Activated CD8-positive, alpha-beta T cell treated with anti-CD3 and anti-CD28 coated beads for 36 hours (primary cell): Measurements from ENCODE around the gene ARMH3. TPM values are rescaled to one million over a fixed set of nuclear protein-coding genes. Genes with fewer than 3 reads are reported as not detected.
A peak's percentile ranks its signal among the peaks of the same experiment; 100 is the strongest.

ENCODE experiments used
- ATAC-seq: fragments of 200-7000 bp; cut with Tn5 transposase; one replicate; pipeline ENCODE4 v1.10.0; 2021; ENCODE audit warnings: mild to moderate bottlenecking, moderate library complexity
- CTCF ChIA-PET: fragments of 350-600 bp; sonication (Branson Sonifier 250); formaldehyde crosslinking; loops from one replicate; lab custom pipeline; 2021; ENCODE audit warnings: antibody characterized with exemption; lab: Charles Lee
- POLR2A ChIA-PET: fragments of 350-600 bp; sonication (Branson Sonifier 250); formaldehyde crosslinking; loops from one replicate; lab custom pipeline; 2021; ENCODE audit warnings: antibody characterized with exemption; lab: Charles Lee
- DNase-seq: peaks from one replicate; pipeline ENCODE4 v3.0.0-alpha.2; 2020
- H3K27ac Mint-ChIP-seq: one replicate; pipeline ENCODE4 v1.8.0; 2021; ENCODE audit warnings: mild to moderate bottlenecking, mixed read lengths
- H3K27me3 Mint-ChIP-seq: one replicate; pipeline ENCODE4 v1.8.0; 2021; ENCODE audit warnings: mixed read lengths
- H3K36me3 Mint-ChIP-seq: one replicate; pipeline ENCODE4 v1.8.0; 2021; ENCODE audit warnings: low read depth, mixed read lengths
- H3K4me1 Mint-ChIP-seq: one replicate; pipeline ENCODE4 v1.8.0; 2021; ENCODE audit warnings: low read depth, mixed read lengths
- H3K4me3 Mint-ChIP-seq: one replicate; pipeline ENCODE4 v1.8.0; 2021; ENCODE audit warnings: mild to moderate bottlenecking, moderate library complexity, mixed read lengths
- H3K9me3 Mint-ChIP-seq: one replicate; pipeline ENCODE4 v1.8.0; 2021; ENCODE audit warnings: mixed read lengths
- intact Hi-C: fragments of 100-400 bp; cut with micrococcal nuclease; formaldehyde crosslinking; loops from one replicate; pipeline ENCODE4 v1.10.0; 2022
- total RNA-seq, 2 experiments: library from RNA; stranded (reverse); gene quantifications; one replicate each; pipeline ENCODE4 v1.2.3, GENCODE V29; 2021
- TF ChIP-seq, protein P1 (sequence below): fragments of 200-600 bp; IDR thresholded peaks from one replicate; pipeline ENCODE4 v1.8.0; 2022; ENCODE audit warnings: antibody characterized with exemption, mild to moderate bottlenecking

Gene ARMH3
- total RNA-seq, 2 experiments from 2014 or later, result 16.2 to 18.4 TPM

- Mint-ChIP-seq H3K4me3 (peak within 1 kb of the TSS; percentile 66), H3K9me3 (no peaks in the 10 kb centered on the region), H3K4me1 (peaks cover 43% of the 10 kb centered on the region), H3K36me3 (peaks cover 2% of the 10 kb centered on the region), H3K27me3 (peaks cover 14% of the 10 kb centered on the region), H3K27ac (no peak within 1 kb of the TSS)
- TF ChIP-seq, protein P1, sequence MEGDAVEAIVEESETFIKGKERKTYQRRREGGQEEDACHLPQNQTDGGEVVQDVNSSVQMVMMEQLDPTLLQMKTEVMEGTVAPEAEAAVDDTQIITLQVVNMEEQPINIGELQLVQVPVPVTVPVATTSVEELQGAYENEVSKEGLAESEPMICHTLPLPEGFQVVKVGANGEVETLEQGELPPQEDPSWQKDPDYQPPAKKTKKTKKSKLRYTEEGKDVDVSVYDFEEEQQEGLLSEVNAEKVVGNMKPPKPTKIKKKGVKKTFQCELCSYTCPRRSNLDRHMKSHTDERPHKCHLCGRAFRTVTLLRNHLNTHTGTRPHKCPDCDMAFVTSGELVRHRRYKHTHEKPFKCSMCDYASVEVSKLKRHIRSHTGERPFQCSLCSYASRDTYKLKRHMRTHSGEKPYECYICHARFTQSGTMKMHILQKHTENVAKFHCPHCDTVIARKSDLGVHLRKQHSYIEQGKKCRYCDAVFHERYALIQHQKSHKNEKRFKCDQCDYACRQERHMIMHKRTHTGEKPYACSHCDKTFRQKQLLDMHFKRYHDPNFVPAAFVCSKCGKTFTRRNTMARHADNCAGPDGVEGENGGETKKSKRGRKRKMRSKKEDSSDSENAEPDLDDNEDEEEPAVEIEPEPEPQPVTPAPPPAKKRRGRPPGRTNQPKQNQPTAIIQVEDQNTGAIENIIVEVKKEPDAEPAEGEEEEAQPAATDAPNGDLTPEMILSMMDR, result peak; percentile 81
- peak; percentile 55 for ATAC-seq
- POLR2A ChIA-PET, result interaction anchor here (1.0 to 5.1 kb wide), 3 partner anchors 13 to 165 kb away, joined by 3 to 27 read pairs (median 8); partner anchors contain the start of gene OGA
- peak; percentile 78 for DNase-seq
- intact Hi-C loops, result loop anchor here (5.0 kb wide), 1 partner anchor 229 kb away; no protein-coding TSS in a partner anchor
- CTCF ChIA-PET, result interaction anchor here (0.7 to 10.8 kb wide), 11 partner anchors 11 to 241 kb away, joined by 3 to 200 read pairs (median 4); partner anchors contain the start of genes HPS6 and OGA
Measured at GRCh38 chr10:101843032-101844021, 212.6 kb downstream of the ARMH3 start, which contains the start of gene KCNIP2. TSS of gene KCNIP2 (minus strand) at chr10:101843800. CDS start at chr10:101843568, 232 bp downstream.

GRCh38 chr10:101841826-101842225 is 214.1 kb downstream of the ARMH3 start:
- DNase-seq, result no peak
- no peak overlapping the region for H3K4me3 Mint-ChIP-seq

DNA sequence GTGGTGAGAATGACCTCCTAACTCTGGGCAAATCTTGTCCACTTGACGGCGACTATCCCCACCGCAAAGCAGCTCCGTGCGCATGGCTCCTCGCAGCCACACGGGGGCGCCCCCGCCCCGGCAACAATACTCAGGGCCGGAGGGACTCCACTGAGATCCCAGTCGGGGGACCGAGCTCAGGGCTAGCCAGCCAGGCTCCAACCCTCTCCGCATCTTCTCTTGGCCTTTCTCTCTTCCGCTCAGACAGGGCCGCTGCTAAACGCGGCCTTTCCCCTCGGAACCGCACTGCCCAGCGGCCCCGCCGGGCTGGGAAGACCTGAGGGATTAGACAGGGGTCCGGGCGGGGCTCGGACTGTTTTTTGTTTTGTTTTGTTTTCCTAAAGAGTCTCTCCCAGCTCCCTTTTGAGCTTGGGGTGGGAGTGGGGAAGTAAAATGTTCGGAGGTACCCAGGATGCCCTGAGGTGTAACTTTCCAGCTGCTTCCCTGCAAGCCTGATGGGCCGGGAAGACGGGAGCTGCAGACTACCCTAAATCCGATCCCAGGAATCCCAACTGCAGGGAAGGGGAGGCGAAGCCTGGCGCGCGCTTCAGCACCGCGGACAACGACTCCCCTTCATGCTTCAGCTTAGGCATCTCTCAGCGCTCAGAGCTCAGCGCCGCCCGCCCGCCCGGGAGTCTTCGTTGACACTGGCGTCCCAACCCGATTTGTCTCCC is 215.1 kb downstream of the ARMH3 start:
- ATAC-seq (peak; percentile 65), DNase-seq (peak; percentile 85)
- H3K4me3 Mint-ChIP-seq, result peak overlapping the region; percentile 77
- TF ChIP-seq, protein P1, result peak; percentile 97
- H3K36me3 Mint-ChIP-seq, result no peaks in the 10 kb centered on the region
- CTCF ChIA-PET, result interaction anchor here (0.6 to 10.8 kb wide), 69 partner anchors 8 to 699 kb away, joined by 3 to 200 read pairs (median 5); partner anchors contain the start of genes HPS6, NPM3 and OGA
- H3K27me3 Mint-ChIP-seq, result peaks cover 14% of the 10 kb centered on the region
- peaks cover 45% of the 10 kb centered on the region for H3K4me1 Mint-ChIP-seq
- intact Hi-C loops, result loop anchor here (2.0 to 5.0 kb wide), 2 partner anchors 170 to 231 kb away; no protein-coding TSS in a partner anchor
- H3K9me3 Mint-ChIP-seq, result no peaks in the 10 kb centered on the region
- POLR2A ChIA-PET, result interaction anchor here (0.8 to 5.1 kb wide), 8 partner anchors 8 to 275 kb away, joined by 3 to 27 read pairs (median 4); partner anchors contain the start of gene OGA
- no peak overlapping the region for H3K27ac Mint-ChIP-seq

More at GRCh38 chr10:101841826-101842225, 214.1 kb downstream of the ARMH3 start:
- intact Hi-C loops, result loop anchor here (2.0 to 5.0 kb wide), 2 partner anchors 169 to 230 kb away; no protein-coding TSS in a partner anchor
- TF ChIP-seq, protein P1, result no peak
- CTCF ChIA-PET, result interaction anchor here (0.7 to 10.8 kb wide), 45 partner anchors 9 to 700 kb away, joined by 3 to 200 read pairs (median 8); partner anchors contain the start of genes HPS6, NPM3 and OGA
- no peak for ATAC-seq
- POLR2A ChIA-PET, result interaction anchor here (0.8 to 5.1 kb wide), 6 partner anchors 9 to 275 kb away, joined by 3 to 27 read pairs (median 5); partner anchors contain the start of gene OGA
- H3K4me1 Mint-ChIP-seq, result peaks cover 43% of the 10 kb centered on the region
- H3K36me3 Mint-ChIP-seq, result peaks cover 2% of the 10 kb centered on the region
- peaks cover 14% of the 10 kb centered on the region for H3K27me3 Mint-ChIP-seq
- H3K9me3 Mint-ChIP-seq, result no peaks in the 10 kb centered on the region
- no peak overlapping the region for H3K27ac Mint-ChIP-seq

DNA sequence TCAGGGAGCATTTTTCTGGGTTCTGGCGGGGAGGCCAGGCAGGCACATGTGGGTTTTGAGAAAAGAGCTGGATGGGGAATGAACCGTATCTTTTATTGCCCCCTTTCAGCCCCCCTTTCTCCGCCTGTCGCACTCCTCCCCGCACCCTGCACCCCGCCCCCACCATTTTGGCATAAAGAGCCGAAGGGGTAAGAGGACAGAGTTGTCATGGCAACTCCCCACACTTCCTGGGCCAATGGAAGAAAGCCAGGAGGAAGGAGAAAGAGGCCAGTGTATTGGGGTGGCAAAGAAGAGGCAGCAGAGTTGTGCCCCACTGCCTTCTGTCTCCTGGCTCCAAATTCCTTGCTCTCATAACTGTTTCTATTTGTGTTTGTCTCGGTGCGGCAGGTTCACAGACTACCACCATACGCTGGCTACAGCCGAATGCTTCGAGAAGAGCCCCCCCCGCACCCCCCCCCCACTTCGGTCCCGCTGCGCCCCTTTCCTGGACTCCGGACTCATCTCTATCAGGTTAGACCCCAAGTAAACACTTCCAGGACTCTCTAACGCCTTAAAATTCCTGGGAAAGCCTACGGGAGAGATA is 215.8 kb downstream of the ARMH3 start:
- Mint-ChIP-seq H3K27me3 (peaks cover 14% of the 10 kb centered on the region), H3K4me3 (peak overlapping the region; percentile 77), H3K4me1 (peaks cover 50% of the 10 kb centered on the region), H3K9me3 (no peaks in the 10 kb centered on the region), H3K36me3 (no peaks in the 10 kb centered on the region), H3K27ac (no peak overlapping the region)
- ChIA-PET POLR2A (interaction anchor here (0.9 to 5.1 kb wide), 4 partner anchors 12 to 50 kb away, joined by 3 to 27 read pairs (median 4); partner anchors contain the start of gene OGA), CTCF (interaction anchor here (0.6 to 10.8 kb wide), 59 partner anchors 8 to 383 kb away, joined by 3 to 200 read pairs (median 6); partner anchors contain the start of genes HPS6, NPM3 and OGA)
- peak; percentile 58 for DNase-seq
- intact Hi-C loops, result loop anchor here (2.0 to 5.0 kb wide), 2 partner anchors 171 to 232 kb away; no protein-coding TSS in a partner anchor
- no peak for ATAC-seq
- TF ChIP-seq, protein P1, result no peak
